ENCODE measurements around the gene TIMM13.

TIMM13 gene

GRCh38 chr19:2438178-2438577, 10.8 kb upstream of the TIMM13 start:
- peaks cover 71% of the 10 kb centered on the region for H3K36me3 ChIP-seq (ENCODE audit: control insufficient read depth, low read length)
- H3K27me3 ChIP-seq (ENCODE audit: control insufficient read depth, low read length), result no peaks in the 10 kb centered on the region
- H3K27ac ChIP-seq (ENCODE audit: low read depth, low read length), result no peak overlapping the region
- peaks cover 39% of the 10 kb centered on the region for H3K79me2 ChIP-seq (ENCODE audit: control insufficient read depth, low read length)
- no peaks in the 10 kb centered on the region for H4K20me1 ChIP-seq (ENCODE audit: control insufficient read depth, insufficient read depth, low read depth, low read length)
- no peak overlapping the region for H3K4me3 ChIP-seq (ENCODE audit: low read length)
- H3K4me2 ChIP-seq (ENCODE audit: low read length), result no peak overlapping the region
- no peaks in the 10 kb centered on the region for H3K4me1 ChIP-seq (ENCODE audit: control insufficient read depth, low read length)
- no peaks in the 10 kb centered on the region for H3K9me3 ChIP-seq (ENCODE audit: control insufficient read depth, insufficient read depth, low read length)
- no peaks in the 10 kb centered on the region for H3K9me2 ChIP-seq (replicated peaks; ENCODE audit: control insufficient read depth, low read length)
- no peaks in the 10 kb centered on the region for H3F3A ChIP-seq (ENCODE audit: control insufficient read depth, insufficient read depth)
- TF ChIP-seq, protein P1, sequence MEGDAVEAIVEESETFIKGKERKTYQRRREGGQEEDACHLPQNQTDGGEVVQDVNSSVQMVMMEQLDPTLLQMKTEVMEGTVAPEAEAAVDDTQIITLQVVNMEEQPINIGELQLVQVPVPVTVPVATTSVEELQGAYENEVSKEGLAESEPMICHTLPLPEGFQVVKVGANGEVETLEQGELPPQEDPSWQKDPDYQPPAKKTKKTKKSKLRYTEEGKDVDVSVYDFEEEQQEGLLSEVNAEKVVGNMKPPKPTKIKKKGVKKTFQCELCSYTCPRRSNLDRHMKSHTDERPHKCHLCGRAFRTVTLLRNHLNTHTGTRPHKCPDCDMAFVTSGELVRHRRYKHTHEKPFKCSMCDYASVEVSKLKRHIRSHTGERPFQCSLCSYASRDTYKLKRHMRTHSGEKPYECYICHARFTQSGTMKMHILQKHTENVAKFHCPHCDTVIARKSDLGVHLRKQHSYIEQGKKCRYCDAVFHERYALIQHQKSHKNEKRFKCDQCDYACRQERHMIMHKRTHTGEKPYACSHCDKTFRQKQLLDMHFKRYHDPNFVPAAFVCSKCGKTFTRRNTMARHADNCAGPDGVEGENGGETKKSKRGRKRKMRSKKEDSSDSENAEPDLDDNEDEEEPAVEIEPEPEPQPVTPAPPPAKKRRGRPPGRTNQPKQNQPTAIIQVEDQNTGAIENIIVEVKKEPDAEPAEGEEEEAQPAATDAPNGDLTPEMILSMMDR (IDR thresholded peaks at IDR 0.05; ENCODE audit: low read depth, low read length, poor library complexity, severe bottlenecking), result no peak
- TF ChIP-seq EZH2phosphoT487 (IDR thresholded peaks at IDR 0.05; ENCODE audit: borderline replicate concordance, low read length), result no peak

DNA sequence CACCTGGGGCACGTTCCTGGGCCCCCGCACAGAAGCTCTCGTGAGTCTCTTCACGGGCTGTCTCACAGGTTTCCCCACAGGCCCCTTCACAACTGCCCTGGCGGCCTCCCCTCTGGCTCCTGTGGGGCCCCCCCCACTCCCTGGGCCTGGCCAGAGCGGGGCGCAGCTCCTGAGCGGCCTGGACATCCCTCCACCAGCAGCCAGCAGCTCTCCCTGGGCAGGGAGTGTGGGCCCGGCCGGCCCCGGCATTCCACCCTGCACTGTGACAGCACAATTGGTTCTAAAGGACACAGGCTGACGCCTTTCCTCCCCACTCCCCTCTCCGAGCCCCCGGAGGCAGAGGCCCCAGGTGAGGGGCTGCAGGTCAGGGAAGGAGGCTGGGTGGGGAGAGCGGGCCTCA, 9.5 kb upstream of the TIMM13 start:
- H3K9me3 ChIP-seq (ENCODE audit: control insufficient read depth, insufficient read depth, low read length), result no peaks in the 10 kb centered on the region
- no peaks in the 10 kb centered on the region for H3K9me2 ChIP-seq (replicated peaks; ENCODE audit: control insufficient read depth, low read length)
- H3K27ac ChIP-seq (ENCODE audit: low read depth, low read length), result no peak overlapping the region
- H3F3A ChIP-seq (ENCODE audit: control insufficient read depth, insufficient read depth), result no peaks in the 10 kb centered on the region; the same call in 1 of the 2 replicates
- peaks cover 68% of the 10 kb centered on the region for H3K36me3 ChIP-seq (ENCODE audit: control insufficient read depth, low read length)
- H3K4me3 ChIP-seq (ENCODE audit: low read length), result no peak overlapping the region
- TF ChIP-seq, protein P1 (IDR thresholded peaks at IDR 0.05; ENCODE audit: low read depth, low read length, poor library complexity, severe bottlenecking), result no peak
- H3K27me3 ChIP-seq (ENCODE audit: control insufficient read depth, low read length), result no peaks in the 10 kb centered on the region
- no peaks in the 10 kb centered on the region for H4K20me1 ChIP-seq (ENCODE audit: control insufficient read depth, insufficient read depth, low read depth, low read length)
- H3K4me1 ChIP-seq (ENCODE audit: control insufficient read depth, low read length), result no peaks in the 10 kb centered on the region
- no peak overlapping the region for H3K4me2 ChIP-seq (ENCODE audit: low read length)
- H3K79me2 ChIP-seq (ENCODE audit: control insufficient read depth, low read length), result peaks cover 28% of the 10 kb centered on the region

- no peak for TF ChIP-seq EZH2phosphoT487 (IDR thresholded peaks at IDR 0.05; ENCODE audit: borderline replicate concordance, low read length)
- TF ChIP-seq, protein P1 (IDR thresholded peaks at IDR 0.05; ENCODE audit: low read depth, low read length, poor library complexity, severe bottlenecking), result no peak
- H3F3A ChIP-seq (ENCODE audit: control insufficient read depth, insufficient read depth), result no peaks in the 10 kb centered on the region; the same call in 1 of the 2 replicates
- H3K9me3 ChIP-seq (ENCODE audit: control insufficient read depth, insufficient read depth, low read length), result no peaks in the 10 kb centered on the region
- no peaks in the 10 kb centered on the region for H3K27me3 ChIP-seq (ENCODE audit: control insufficient read depth, low read length)
- peaks cover 68% of the 10 kb centered on the region for H3K36me3 ChIP-seq (ENCODE audit: control insufficient read depth, low read length)
- no peak overlapping the region for H3K27ac ChIP-seq (ENCODE audit: low read depth, low read length)
- no peak overlapping the region for H3K4me3 ChIP-seq (ENCODE audit: low read length)
- H4K20me1 ChIP-seq (ENCODE audit: control insufficient read depth, insufficient read depth, low read depth, low read length), result no peaks in the 10 kb centered on the region
- no peak overlapping the region for H3K4me2 ChIP-seq (ENCODE audit: low read length)
- no peaks in the 10 kb centered on the region for H3K9me2 ChIP-seq (replicated peaks; ENCODE audit: control insufficient read depth, low read length)
- peaks cover 22% of the 10 kb centered on the region for H3K79me2 ChIP-seq (ENCODE audit: control insufficient read depth, low read length)
- H3K4me1 ChIP-seq (ENCODE audit: control insufficient read depth, low read length), result no peaks in the 10 kb centered on the region
These were observed 9.0 kb upstream of the TIMM13 start for GRCh38 chr19:2436384-2436783.

All from DOHH2 (cell line).